ENCODE data around the gene ALDH18A1.
A peak's percentile ranks its signal among the peaks of the same experiment; 100 is the strongest.
"Not testable (repeated sequence)": the region's sequence is repeated elsewhere in the genome, so short reads cannot be mapped to it uniquely, and the experiment has no call there.

The ALDH18A1 gene

DNA sequence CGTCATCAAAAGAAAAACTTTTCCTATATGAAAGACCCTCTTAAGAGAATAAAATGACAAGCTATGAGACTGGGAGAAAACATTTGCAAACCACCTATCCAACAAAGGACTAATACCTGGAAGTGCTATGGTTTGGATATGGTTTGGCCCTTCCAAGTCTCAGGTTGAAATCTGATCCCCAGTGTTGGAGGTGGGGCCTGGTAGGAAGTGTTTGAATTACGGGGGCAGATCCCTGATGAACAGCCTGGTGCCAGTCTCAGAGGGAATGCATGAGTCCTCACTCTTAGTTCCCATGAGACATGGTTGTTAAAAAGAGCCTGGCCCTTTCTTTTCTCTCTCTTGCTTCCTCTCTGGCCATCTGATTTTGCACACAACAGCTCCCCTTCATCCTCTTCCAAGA is 6.3 kb downstream of the ALDH18A1 start:
- no peak for DNase-seq (ENCODE audit: low read depth)

DNA sequence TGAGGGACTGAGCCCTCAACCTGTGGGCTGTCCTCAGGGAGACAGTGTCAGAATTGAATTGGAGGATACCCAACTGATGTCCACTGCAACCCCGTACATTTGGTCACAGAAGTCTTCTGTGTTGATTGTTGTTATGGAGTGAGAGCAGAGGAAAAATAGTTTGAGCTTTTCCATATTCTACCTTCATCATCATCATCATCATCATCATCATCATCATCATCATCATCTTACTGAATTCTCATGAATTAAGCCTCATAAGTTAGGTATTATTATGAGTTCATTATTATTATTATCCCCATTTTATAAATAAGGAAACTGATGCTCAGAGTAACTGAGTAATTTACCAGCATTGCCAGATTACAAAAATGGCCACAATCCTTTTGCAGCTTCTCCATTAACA is 8.4 kb downstream of the ALDH18A1 start:
- no peak for DNase-seq (ENCODE audit: low read depth)

DNA sequence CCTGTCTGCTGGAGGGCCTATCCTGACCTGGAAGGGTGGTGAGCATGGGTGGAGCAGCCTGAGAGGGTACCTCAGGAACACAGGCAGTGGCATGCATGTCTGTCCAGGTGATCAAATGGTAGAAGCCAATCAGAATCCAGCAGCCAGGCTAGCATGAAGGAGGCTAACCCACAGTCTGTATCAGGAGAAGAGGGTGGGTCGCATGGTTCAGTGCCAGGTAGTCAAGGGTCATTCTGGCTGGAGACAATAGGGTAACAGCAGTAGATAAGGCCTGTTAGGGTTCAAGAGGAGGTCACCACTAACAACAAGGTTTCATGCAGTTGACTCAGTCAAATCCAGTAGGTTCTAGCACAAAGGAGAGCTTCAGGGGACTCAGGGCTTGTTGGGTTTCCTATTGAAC is 10.4 kb downstream of the ALDH18A1 start:
- DNase-seq (ENCODE audit: low read depth): no peak

DNA sequence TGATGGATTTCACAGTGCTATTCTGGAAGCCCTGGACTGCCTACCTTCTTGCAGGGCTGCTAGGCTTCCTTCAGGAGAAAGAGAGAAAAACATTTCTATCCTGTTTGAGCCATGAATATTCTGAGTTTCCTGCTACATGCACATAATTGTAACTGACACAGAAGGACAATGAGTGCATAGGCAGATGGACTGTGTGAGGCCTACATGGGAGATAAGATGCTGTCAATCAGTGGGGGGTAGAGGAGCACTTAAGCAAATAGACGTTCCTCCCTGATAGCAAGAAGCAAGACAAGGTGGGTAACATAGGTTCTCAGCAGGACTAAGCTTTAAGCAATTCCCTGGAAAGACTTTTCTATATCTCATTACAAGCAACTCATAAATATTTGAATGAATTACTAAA is 11.6 kb downstream of the ALDH18A1 start:
- no peak for DNase-seq (ENCODE audit: low read depth)

DNA sequence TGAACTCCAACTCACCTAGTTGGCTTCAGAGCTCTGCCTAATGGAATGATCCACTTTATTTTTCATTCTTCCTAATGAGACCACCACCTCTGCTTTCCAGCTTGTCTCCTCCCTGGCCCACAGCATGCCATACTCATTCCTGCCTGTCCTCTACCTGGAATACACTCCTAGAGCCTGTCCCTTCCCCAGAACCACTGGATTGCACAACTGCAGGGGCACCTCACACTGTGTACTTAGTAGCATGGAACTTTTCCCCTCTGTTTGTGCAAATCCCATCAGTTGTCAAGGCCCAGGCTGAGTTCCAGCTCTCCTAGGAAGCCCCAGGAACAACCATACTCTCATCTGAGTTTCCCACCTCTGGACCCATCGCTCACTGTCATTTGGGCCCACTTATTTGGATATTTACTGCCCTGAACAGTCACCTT is 15.6 kb downstream of the ALDH18A1 start:
- DNase-seq (ENCODE audit: low read depth): no peak

DNA sequence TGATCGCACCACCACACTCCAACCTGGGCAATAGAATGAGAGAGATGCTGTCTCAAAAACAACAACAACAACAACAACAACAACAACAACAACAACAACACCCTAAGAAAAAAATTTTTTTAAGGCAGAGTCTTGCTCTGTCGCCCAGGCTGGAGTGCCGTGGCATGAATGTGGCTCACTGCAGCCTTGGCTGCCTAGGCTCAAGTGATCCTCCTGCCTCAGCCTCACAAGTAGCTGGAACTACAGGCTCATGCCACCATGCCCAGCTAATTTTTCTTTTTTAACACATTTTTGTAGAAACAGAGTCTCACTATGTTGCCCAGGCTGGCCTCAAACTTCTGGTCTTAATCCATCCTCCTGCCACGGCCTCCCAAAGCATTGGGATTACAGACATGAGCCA is 18.6 kb downstream of the ALDH18A1 start:
- no peak for DNase-seq (ENCODE audit: low read depth)

DNA sequence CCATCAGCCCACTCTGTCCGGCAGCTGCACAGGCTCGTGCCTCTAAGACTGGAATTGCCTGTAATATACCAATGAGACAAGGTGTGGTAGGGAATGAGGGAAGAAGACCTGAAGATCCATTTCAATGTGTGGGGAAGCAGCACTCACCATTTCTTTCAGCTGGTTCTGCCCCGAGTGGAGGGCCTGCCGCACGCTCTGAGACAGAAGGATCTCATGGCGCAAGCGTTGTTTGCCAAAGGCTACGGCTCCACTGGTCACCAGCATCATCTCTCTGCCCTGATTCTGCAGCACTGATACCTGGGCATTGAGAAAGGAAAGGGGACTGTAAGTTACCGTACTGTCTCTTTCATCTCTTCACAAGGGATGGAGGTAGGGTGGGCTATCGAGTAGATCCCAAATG is 19.4 kb downstream of the ALDH18A1 start:
- no peak for DNase-seq (ENCODE audit: low read depth)

DNA sequence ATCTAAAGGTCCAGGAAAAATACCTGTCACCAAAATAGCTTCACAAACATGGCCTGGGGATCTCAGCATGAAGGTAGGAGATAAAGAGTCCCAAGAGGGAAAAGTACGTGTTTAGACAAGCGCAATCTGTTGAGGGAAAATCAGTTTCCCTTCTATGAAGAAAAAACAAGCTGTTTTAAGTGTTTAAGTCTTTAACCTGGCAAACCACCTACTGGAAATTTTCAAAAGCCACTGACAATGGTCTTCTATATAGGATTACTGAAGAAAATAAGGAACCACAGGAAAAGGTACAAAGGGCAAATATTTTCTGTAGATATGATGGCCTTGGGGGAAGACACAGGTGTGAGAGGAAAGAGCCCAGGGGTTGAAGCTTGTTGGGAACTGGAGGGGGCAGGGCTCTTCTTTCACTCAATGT is 21.2 kb downstream of the ALDH18A1 start:
- DNase-seq (ENCODE audit: low read depth): no peak

DNA sequence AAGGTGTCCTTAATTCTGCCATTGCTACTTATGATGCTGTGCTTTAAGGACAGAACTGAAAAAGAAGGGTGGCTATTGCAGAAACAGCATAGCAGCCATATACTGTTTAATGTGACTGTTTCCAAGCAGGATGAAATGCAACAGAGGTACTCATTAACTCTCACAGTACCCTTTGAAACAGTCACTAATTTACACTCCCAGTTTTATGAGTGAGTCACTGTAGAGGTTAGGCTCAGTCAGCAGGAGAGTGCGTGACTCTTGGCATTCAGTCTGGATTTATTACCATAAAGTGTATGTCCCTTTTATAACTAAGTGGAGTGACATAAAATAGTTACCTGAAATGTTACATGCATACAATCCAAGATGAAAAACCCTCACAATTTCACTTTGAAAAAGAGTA is 27.7 kb downstream of the ALDH18A1 start:
- no peak for DNase-seq (ENCODE audit: low read depth)

DNA sequence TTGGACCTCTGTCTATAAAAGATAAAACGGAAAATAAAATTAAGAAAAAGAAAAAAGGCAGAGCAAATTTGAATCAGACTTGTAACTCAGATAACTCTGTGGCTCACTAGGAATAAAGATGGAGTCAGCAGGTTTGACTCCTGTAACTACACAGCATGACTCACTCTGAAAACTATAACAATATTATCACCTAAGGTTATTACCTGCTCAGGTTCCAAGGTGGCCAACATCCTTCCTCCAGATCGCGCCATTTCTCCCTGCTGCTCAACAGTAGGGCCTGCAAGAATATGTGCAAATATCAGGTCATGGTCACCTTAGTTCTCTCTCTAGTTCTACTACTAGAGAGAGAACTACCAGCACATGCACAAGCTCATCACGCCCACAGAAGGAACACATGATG is 30.0 kb downstream of the ALDH18A1 start:
- DNase-seq (ENCODE audit: low read depth): no peak

DNA sequence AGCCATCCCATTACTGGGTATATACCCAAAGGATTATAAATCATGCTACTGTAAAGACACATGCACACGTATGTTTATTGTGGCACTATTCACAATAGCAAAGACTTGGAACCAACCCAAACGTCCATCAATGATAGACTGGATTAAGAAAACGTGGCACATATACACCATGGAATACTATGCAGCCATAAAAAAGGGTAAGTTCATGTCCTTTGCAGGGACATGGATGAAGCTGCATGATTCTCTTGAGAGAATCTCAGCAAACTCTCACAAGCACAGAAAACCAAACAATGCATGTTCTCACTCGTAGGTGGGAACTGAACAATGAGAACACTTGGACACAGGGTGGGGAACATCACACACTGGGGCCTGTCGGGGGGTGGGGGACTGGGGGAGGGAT is 36.1 kb downstream of the ALDH18A1 start:
- DNase-seq (ENCODE audit: low read depth): not testable (repeated sequence)

DNA sequence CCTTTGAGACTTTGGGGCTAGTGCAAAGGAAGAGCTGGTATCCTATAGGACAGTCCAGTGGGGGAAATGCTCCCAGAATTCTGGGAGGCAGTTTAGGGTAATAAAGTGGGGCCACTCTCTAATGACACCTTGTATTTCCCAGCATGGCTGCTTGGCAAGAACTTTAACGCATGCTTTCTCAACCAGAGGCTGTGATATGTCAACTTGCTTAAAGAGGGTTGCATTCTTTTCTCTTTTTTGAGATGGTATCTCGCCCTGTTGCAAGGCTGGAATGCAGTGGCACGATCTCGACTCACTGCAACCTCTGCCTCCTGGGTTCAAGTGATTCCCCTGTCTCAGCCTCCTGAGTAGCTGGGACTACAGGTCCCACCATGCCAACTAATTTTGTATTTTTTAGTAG is 38.4 kb downstream of the ALDH18A1 start:
- DNase-seq (ENCODE audit: low read depth): no peak

DNA sequence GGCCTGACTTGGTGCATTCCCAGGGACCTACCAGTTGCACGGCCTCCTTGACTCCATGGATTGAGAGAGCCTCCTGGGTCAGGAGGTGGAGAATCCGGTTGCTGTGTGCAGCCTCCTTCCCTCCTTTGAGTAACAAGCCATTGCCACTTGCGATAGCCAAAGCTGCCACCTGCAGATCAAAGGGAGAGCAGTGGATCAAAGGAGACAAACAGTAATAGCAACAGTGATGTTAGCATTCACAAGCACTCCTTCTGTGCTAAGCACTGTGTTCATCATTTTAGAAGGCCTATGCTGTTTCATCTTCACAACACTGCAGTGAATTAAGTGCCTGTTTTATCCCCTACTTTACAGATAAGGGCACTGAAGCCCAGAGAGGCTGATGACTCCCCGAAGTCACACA is 40.1 kb downstream of the ALDH18A1 start:
- DNase-seq (ENCODE audit: low read depth): no peak

DNA sequence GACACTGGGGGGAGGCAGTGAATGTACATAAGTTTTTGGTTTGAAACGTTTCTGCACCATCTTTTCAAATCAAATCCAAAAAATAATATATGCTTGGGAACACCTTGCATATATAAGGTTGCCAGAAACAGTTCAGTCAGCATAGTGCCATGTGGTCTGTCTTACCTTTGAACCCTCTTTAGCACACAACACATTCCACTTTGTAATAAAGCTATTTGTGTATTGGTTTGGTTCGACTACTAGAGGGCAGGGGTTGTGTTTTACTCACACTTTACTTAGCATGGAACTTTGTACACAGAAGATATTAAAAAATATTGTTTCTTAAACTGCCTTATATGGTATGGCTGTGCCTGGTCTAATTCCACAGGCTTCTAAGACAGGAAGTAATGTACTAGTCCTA is 43.2 kb downstream of the ALDH18A1 start:
- no peak for DNase-seq (ENCODE audit: low read depth)

DNA sequence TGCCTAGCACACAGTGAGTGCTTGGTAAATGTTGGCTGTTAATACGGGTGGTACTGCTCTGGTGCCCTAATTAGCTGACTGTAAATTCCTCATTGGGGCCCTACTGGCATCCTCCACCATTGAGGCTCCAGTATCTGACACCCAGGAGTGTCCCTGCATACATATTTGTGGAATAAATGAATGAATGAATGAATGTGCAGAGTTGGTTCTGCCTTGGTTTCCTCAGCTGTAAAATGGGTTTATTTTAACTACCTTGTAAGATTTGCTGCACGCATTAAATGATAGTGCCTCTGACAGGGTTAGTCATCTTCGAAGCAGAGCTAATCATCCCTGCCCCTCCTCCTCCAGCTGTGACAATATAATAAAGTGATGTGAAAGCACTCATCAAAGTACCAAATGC is 45.8 kb downstream of the ALDH18A1 start:
- no peak for DNase-seq (ENCODE audit: low read depth)

DNA sequence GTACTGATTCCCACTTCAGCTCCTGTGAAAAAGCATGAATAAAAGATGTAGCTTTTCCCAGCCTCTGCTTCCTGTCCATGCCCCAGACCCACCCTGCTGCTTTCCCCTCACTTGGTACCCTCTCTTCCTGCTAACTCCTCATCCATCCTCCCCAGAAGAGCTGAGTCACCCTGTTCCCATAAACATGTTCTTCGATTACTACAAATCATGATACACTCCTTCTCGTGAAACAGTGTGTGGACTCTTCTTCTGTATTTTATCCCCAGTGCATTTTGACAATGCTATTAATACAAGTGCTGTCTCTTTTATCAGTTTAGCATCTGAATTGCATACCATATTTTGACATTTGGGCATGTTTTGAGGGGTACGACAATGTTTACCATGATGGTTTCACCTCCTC is 49.6 kb downstream of the ALDH18A1 start:
- DNase-seq (ENCODE audit: low read depth): no peak

DNA sequence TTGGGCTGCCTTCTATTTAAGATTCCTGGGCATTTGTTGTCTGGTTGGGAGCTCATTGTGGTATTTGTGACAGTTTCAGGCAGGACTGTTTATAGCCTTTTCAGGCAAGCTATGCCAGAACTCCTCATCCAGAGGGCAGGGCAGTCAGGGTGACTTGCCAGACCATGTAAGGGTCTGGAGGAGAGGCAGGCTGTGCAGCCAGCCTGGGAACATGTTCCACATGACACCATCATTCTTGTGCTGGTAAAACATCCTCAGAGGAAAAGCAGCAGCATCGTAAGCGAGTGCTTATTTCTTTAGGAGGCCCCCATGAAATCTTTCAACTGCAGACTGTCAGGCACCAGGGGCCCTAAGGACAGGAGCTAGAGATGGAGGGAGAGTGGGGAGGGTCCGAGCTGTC is 51.3 kb downstream of the ALDH18A1 start:
- DNase-seq (ENCODE audit: low read depth): no peak

DNA sequence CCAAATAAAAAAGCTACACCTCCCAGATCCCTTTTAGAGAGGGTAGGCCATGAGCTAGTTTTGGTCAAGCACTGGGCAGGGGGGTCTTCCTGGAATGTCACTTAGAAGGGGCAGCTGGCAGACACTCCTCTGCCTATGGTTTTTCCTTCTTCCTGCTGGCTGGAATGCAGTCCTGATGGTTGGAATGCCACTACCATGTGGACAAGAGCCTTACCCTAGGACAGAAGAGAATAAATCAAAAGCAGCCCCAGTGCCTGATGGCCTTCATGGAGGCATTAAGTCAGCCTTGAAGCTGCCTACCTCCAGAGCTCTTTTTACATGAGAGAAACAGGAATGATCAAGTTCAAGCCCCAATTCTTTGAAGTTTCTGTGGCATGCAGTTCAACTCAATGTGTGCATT is 51.9 kb downstream of the ALDH18A1 start:
- no peak for DNase-seq (ENCODE audit: low read depth)

DNA sequence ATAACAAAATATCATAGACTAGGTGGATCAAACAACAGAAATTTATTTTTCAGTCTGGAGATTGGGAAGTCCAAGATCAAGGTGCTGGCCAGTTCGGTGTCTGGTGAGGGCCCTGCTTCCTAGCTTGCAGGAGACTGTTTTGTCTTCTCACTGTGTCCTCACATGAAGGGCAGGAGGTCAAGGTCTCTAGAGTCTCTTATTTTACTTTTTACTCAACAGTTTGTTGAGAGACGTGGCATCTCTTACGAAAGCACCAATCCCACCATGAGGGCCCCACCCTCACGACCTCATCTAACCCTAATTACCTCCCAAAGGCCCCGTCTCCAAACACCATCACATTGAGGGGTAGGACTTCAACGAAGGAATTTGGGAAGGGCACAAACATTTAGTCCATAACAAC is 54.1 kb downstream of the ALDH18A1 start:
- no peak for DNase-seq (ENCODE audit: low read depth)

DNA sequence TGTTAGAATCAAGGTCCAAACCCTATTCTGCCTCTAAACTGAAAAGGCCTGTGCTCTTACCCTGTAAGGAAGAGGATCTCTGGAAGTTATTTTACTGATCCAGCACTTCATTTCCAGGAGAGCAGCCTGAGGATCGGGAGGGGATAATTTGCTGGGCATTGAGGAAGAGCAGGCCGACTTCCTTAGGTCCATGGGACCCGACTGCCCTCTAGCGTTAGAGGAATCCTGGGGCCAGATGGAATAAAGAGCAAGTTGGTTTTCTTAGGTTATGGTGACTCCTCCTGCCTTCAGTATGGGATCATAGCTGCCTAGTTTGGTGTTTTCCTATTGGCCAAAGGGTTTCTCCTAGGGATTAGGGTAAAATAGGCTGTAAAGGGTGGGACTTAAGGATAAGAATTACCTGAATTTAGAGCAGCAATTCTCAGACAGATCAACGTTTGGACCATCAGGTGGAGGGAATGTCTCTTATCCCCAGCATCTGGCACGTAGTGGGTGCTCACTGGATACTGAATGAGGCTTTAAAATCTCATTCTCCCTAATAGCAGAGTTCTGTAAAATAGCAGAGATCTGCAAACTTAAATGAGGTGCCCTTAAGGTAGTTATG is 55.3 kb downstream of the ALDH18A1 start:
- peak; percentile 43 for DNase-seq (ENCODE audit: low read depth)

DNA sequence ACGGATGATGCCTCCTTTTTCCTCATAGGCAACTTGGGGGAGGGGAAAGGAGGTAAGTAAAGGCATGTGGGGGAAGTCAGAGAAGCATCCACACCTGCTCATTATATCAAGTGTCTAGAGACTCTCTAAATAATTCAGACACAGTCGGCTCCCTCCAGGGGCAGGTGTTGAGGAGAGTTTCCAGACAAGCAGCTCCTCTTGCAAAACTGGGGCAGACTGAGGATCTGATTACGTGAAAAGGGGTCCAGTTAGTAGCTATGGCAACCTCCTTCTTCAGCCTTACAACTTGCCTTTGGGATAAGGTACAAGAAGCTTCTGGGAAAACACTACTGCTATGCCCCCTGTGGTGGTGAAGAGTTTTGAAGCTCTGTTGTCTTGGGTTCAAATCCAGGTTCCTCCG is 56.4 kb downstream of the ALDH18A1 start:
- no peak for DNase-seq (ENCODE audit: low read depth)

DNA sequence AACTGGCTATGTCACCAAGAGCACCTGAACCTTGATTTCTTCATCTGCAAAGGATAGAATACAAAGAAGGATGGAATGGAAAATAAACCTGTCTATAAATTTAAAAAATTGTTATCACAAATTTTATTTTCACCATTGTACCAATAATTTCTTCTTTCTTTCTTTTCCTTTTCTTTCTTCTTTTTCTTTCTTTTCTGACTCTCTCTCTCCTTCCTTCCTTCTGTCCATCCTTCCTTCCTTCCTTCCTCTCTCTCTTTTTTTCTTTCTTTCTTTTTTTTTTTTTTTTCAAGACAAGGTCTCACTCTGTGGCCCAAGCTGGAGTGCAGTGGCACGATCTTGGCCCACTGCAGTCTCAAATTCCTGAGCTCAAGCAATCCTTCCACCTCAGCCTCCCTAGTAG is 58.7 kb downstream of the ALDH18A1 start:
- no peak for DNase-seq (ENCODE audit: low read depth)

DNA sequence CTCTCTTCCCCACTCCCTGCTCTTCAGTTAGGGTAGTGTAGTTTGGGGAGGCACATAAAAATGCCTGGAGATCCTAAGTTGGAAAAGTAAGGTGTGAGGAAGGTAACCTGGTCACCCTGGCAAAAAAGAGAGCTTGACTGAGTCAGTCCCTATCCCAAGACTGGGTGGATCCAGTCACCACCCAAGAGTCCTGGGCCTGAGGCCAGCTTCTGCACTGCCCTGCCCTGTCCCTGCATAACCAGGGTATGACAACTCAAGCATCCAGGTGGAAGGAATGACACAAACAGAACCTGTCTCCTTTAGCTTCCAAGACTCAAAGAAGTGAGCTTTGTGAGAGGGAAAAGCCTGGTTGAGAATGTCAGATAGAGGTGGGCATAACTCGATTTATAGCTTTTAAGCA is 68.5 kb downstream of the ALDH18A1 start:
- no peak for DNase-seq (ENCODE audit: low read depth)

DNA sequence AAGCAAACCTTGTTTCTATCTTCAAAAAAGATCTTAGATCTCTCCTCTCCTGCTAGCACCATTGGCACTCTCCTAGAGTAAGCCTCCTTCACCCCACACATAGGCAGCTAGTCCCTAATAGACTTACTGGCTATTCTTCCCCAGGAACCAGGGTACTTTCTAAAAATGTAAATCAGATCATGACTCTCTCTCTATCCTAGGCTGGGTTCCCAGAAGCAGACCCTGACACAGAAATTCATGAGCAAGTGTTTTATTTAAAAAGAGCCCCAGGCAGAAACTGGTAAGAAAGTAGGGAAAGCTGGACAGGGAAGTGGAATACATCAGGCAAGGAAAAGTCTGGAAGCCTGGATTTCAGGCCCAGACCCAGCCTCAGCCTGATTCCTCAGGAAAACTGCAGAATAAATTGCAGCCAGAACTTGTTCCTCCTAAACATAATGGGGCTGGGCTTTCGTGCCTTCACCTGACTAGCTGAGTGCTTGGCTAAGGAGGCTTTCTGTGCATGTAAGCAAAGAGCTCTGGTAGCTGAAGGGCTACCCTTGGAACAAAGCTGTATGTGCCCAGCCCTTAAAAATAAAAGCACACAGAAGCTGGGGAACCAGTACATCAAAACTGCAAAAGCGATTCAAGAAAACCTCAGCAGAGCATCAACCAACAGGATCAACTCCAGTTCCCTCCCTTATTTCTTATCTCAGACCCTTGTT is 76.5 kb downstream of the ALDH18A1 start:
- no peak for DNase-seq (ENCODE audit: low read depth)

All from GM04503 (cell line).